IPS DF 4.7 (cell line): ENCODE data around the gene DLGAP3.

Experiments
- DNase-seq: peaks from one replicate; pipeline ENCODE4 v3.0.0-alpha.2; 2013; ENCODE audit warnings: low spot score; ENCODE audit errors: extremely low read depth

DLGAP3 gene

GRCh38 chr1:34867415-34867814 lies 62.0 kb downstream of the DLGAP3 start:
- DNase-seq: no peak

DNA sequence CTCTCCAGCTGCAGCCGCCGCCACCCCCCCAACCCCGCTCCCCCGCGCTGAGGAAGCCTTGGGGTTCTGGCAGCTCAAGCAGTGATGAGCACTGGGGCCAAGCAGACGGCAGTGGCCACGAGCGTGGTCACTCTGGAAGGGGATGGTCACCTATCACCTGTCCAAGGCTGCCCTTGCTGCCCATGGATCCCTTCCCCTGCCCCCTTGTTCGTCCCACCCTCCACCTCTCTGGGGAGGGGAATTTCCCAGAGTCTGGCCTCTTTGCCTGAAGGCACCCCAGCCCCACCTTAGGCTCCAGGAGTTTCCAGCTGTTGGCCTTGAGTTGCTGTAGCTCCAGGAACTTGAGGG lies 62.7 kb downstream of the DLGAP3 start:
- no peak for DNase-seq

GRCh38 chr1:34865981-34866761 lies 63.3 kb downstream of the DLGAP3 start:
- DNase-seq: no peak

DNA sequence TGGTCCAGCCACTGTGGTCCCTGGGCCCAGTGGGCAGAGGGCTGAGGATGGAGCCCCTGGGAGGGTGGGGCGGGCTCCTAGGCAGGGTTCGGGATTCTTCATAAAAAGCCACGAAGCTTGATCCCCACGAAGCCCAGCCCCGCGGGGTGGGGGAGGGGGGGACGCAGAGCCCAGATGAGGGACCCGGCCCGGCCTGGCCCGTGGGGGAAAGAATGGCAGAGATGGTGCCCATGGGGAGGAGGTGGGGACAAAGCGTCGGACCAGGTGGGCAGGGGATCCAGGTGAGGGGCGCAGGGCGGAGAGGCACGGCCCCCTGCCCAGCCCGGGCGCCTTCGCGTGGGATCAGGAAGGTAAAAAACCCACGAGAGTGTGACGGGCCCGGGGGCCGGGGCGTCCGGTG lies 63.9 kb downstream of the DLGAP3 start:
- no peak for DNase-seq

DNA sequence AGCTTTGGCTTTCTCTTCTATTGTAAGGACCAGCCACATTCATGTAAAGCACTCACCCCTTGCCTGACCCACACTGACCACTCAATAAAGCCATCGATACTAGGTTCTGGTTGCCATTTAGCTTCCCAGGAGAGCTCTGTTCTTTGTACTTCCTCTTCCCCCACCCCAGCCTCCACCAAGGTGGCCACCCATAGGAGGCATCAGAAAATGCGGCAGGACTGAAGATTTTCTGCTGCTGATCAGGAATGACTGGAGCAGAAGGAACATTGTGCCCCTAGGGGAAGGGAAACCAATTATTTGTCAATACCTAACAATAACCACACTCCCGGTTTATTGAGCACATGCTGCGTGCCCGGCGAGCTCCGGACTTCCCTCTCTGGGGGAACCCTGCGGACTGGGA lies 64.7 kb downstream of the DLGAP3 start:
- no peak for DNase-seq

DNA sequence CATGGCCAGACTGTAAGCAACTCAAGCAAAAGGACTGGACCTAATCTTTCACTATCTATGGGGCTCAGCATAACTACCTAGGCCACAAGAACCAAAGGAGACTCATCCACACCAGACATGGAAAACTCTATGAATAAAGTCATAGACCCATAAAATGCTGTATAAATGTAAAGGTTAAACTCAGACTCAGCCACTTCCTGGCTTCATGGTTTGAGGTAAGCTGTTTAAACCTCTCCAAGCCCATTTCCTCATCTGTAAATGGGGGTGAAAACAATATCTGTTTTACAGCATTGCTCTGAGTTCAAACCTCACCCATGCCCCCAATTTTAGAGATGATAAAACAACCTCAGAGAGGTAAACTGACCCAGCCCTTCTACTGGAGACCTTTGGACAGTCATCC lies 65.9 kb downstream of the DLGAP3 start:
- no peak for DNase-seq

GRCh38 chr1:34859446-34860200 lies 69.8 kb downstream of the DLGAP3 start, which contains the start of gene SMIM12:
SMIM12 (minus strand) TSS chr1:34859749; CDS start chr1:34855977, 3,772 bp downstream.
- DNase-seq: no peak

DNA sequence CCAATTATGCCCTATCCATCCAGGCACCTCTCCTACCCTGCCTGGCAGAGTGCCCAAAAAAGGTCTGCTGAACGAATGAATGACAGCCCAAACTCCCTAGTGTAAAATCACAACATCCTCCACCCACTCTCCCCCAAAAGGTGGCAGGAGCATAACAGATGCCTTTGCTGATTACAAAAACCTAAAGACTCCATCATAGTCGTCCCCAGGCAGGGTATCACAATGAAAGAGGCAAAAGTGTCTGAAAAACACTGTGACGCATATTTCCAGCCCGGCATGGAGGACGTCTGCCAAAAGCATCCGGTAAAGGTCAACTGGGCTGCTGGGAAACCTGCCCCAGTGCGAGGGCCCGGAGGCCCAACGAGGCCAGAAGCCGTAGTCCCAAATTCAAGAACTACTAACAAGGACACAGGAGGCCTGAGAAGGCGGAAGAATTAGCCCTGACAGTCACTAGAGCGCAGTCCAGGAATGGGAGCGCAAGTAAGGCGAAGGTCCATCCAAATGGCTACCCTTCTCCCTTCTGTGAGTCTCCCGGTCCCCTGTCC lies 70.5 kb downstream of the DLGAP3 start:
- DNase-seq: no peak

DNA sequence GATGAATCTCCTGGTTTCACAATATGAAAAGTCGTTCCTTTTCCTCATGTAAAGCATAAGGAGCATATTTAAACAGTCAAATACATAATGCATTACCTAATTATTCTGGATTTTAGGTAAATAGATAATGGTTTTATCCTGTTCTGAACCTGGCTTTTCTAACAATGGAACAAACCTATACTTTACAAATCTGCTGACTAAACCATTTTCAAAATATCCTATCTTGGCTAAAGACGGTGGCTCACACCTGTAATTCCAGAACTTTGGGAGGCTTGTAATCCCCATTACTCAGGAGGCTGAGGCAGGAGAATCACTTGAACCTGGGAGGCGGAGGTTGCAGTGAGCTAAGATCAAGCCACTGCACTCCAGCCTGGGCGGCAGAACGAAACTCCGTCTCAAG lies 72.8 kb downstream of the DLGAP3 start:
- DNase-seq: no peak

DNA sequence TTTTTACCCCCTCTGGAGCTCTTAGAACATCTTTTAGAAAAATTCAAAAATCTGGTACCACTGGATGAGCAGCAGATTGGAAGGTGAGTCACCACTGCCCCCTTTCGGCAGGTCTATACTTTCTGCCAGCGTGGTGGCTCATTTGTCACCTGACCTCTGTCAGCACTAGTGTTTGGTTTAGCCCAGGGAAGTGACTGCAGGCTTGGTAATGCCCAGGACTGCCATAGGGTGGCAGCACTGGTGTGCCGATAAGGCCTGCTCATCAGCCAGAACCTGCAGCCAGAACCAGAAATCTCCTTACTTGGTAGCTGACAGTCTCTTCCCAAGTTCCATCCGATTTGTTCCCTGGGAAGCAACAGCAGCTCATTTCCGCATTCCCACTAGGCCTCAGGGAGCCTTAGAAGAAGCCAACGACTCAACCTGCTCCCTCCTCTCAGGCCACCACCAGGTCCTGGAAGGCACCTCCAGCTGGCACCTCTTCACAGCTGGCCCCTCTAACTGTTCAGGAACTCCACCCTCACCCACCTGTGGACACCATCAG lies 76.7 kb downstream of the DLGAP3 start:
- DNase-seq: peak; percentile 96

GRCh38 chr1:34851431-34852105 lies 77.9 kb downstream of the DLGAP3 start:
- no peak for DNase-seq

DNA sequence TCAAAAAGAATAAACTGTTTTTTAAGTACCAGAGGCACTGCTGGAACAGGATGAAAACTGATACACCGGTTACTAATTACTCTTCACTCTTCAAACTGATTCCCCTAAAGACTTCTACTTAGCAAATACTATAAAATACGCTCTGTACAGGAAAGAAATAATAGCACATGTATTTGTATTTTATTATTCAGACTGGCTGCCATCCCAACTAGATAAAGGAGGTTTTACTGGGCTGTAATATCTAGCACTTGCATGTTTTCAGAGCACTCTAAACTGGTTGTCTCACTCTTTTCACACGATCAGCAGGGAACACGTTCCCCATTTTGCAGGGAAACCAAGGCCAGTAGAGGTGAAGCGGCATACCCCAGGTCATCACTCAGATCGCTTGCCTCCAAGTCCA lies 79.1 kb downstream of the DLGAP3 start:
- DNase-seq: no peak

- no peak for DNase-seq
These were observed 82.4 kb downstream of the DLGAP3 start for GRCh38 chr1:34847094-34847493.

GRCh38 chr1:34846265-34846664 lies 83.2 kb downstream of the DLGAP3 start:
- DNase-seq: no peak

- no peak for DNase-seq
These were observed 84.1 kb downstream of the DLGAP3 start for GRCh38 chr1:34845131-34845901.

DNA sequence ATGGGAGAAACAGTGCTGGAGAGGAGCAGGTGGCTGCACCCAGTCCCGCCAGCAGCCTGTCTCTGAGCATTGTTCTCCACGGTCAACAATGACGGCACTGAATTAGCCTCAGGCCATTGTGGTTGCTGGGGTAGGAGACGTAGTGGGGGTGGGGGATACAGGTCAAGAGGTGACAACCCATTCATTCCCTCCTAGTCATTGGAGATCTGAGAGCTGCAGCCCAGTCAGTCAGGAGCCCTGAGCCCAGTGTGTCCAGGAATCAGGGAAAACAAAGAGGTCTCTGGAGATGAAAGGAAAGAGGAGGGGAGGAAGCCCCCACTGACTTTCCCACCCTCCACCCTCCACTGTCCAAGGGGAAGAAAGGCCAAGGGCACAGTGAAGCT lies 85.2 kb downstream of the DLGAP3 start:
- DNase-seq: no peak

GRCh38 chr1:34843392-34844251 lies 85.8 kb downstream of the DLGAP3 start:
- DNase-seq: no peak

DNA sequence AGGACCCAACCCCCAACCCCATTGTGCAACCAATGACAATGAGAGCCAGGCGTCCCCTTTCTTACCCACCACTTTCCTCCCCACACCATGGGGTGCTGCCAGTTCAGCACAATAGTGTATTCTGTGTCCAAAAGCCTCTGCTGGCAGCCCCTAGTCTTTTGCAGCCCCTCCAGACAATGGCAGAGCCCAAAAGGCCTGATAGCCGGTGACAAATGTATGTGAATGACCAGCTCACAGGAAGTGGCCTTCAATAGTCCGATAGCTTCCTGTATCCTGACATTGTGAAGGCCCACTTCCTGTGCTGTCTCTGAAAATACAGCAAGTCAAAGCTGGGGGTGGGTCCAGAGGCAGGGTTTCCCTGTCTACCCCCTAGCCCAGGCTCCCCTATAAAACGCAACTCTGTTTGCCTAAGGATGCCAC lies 86.5 kb downstream of the DLGAP3 start:
- DNase-seq: no peak

- DNase-seq: no peak
These were observed 87.4 kb downstream of the DLGAP3 start for GRCh38 chr1:34842073-34842472.

DNA sequence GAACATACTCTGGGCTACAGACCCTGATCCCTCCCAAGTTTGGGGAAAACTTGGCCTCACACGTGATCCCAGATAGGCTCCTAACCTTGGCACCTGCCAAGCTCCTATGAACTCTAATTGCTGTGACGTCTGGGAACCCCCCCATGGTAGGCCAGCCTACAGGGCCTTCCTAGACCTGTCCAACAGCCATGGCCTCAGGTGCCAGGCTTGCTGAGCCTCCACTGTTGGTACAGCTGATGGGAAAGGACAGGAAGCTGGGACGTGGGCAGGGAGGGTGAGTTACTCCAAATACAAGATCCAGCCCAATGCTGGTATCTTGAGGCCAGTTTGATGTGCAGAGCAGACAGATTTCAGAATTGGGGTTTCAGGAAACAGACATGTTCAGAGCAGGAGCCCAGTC lies 89.0 kb downstream of the DLGAP3 start:
- no peak for DNase-seq
